ENCODE measurements around the gene ADAMTS18.

GRCh38 chr16:77297996-77298395 lies 136.8 kb downstream of the ADAMTS18 start:
- TF ChIP-seq CTCF (IDR thresholded peaks at IDR 0.05; ENCODE audit: poor library complexity) = no peak
- no peak for TF ChIP-seq EZH2 (IDR thresholded peaks at IDR 0.05; ENCODE audit: borderline replicate concordance)
- no peak for TF ChIP-seq EZH2phosphoT487 (IDR thresholded peaks at IDR 0.05; ENCODE audit: low read depth, severe bottlenecking, unreplicated experiment)

Measured in hepatocyte (in vitro differentiated cells).